Measurements from ENCODE around the gene JUN.

Gene JUN

DNA sequence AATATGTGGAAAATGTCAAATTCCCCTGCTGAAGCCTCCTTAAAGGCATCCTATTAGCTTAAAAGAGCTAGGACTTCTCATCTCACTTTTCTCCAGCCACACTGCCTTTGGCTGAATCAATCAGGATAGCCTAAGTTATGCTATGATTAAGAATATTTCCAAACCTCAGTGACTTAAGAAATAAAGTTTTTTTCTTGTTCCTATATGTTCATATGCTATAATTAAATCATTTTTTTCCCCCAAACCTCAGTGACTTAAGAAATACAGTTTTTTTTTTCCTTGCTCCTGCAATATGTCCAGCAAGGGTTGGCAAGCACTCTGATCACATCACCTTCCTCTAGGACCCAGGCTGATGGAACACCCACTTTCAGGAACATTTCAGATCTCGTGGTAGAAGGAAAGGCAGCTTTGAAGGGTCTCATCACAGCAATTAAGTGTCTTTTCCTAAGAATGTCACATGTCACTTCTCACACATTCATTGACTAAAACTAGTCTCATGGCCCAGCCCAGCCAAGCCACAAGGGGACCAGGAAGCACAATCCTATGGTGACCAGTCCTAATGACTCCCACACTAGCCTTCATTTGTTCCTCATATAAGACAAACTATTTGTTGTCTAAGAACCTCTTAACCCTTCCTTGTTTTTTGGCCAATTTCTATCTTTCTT lies 6.3 kb upstream of the JUN start:
- Histone ChIP-seq H3K9me3 (ENCODE audit: control insufficient read depth, low read depth, low read length) (no peaks in the 10 kb centered on the region), H3K27ac (ENCODE audit: low read length) (no peak overlapping the region), H3K4me3 (ENCODE audit: low read length) (no peak overlapping the region), H3K9ac (ENCODE audit: low read length) (no peak overlapping the region), H3K27me3 (ENCODE audit: control insufficient read depth, insufficient read depth, low read length) (peaks cover 18% of the 10 kb centered on the region), H3K4me1 (ENCODE audit: control insufficient read depth, low read depth, low read length) (peaks cover 5% of the 10 kb centered on the region), H3K36me3 (ENCODE audit: control insufficient read depth, low read depth, low read length) (no peaks in the 10 kb centered on the region)

DNA sequence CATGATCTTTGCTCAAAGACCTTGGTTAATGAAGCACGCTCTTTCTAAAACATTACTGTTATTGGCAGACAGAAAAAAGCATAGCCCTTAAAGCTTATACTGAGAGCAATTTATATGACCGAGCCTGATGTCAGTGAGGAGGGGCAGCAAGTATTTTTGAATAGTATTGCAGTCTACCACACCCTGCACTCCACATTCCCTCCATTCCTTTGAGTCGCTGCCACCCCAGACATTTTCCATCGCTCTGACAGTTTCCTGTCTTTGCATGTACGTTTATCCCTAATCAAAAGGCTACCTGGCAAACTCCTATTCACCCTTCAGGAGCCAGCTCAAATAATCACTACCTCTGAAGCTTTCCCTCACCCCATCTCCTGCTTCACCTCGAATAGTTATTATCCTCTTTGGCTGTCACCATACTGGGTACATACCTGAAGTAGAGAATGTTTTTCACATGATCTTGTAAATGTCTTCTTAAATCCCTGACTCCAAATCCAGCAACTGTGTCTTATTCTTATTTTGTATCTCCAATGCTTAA lies 5.5 kb upstream of the JUN start:
- Histone ChIP-seq H3K27ac (ENCODE audit: low read length) (no peak overlapping the region), H3K4me1 (ENCODE audit: control insufficient read depth, low read depth, low read length) (peaks cover 5% of the 10 kb centered on the region), H3K27me3 (ENCODE audit: control insufficient read depth, insufficient read depth, low read length) (peaks cover 26% of the 10 kb centered on the region), H3K4me3 (ENCODE audit: low read length) (no peak overlapping the region), H3K9ac (ENCODE audit: low read length) (no peak overlapping the region), H3K36me3 (ENCODE audit: control insufficient read depth, low read depth, low read length) (no peaks in the 10 kb centered on the region), H3K9me3 (ENCODE audit: control insufficient read depth, low read depth, low read length) (no peaks in the 10 kb centered on the region)

DNA sequence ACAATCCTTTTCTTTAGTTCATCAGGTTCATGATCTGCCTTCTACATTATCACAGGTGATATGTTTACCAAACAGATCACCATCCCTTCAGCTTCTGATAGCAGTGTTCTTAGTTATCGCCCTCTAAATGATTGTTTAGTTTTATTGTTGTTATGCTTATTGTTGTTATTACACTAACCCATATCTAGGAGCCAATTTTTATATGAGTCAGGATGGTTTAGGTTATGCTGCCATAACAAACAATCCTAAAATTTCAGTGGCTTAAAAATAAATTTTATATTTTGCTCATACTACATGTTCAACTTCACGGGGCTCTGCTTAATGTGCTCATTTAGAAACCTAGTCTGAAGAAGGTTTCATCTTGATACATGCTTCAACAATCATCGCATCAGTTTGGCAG lies 4.4 kb upstream of the JUN start:
- H3K4me3 ChIP-seq (ENCODE audit: low read length), result no peak overlapping the region
- no peak overlapping the region for H3K27ac ChIP-seq (ENCODE audit: low read length)
- H3K27me3 ChIP-seq (ENCODE audit: control insufficient read depth, insufficient read depth, low read length), result peaks cover 27% of the 10 kb centered on the region
- H3K4me1 ChIP-seq (ENCODE audit: control insufficient read depth, low read depth, low read length), result peaks cover 5% of the 10 kb centered on the region
- H3K9me3 ChIP-seq (ENCODE audit: control insufficient read depth, low read depth, low read length), result no peaks in the 10 kb centered on the region
- no peak overlapping the region for H3K9ac ChIP-seq (ENCODE audit: low read length)
- no peaks in the 10 kb centered on the region for H3K36me3 ChIP-seq (ENCODE audit: control insufficient read depth, low read depth, low read length)

DNA sequence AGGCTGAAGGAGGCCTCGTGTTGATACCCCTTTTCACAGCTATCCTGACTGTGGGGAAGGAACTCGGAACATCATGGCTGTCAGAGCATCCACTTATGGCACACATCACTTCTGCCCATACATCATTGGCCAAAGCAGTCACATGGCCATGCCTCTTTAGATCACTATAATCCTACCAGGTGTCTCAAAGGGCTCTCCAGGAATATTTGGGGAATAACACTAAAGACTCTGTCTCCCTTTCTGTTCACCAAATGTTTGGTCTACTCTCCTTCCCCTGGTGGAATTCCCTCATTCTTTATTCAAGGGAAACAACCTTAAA lies 3.0 kb upstream of the JUN start:
- Histone ChIP-seq H3K27ac (ENCODE audit: low read length) (no peak overlapping the region), H3K9ac (ENCODE audit: low read length) (no peak overlapping the region), H3K4me3 (ENCODE audit: low read length) (no peak overlapping the region), H3K4me1 (ENCODE audit: control insufficient read depth, low read depth, low read length) (peaks cover 9% of the 10 kb centered on the region), H3K36me3 (ENCODE audit: control insufficient read depth, low read depth, low read length) (no peaks in the 10 kb centered on the region), H3K9me3 (ENCODE audit: control insufficient read depth, low read depth, low read length) (no peaks in the 10 kb centered on the region), H3K27me3 (ENCODE audit: control insufficient read depth, insufficient read depth, low read length) (peaks cover 40% of the 10 kb centered on the region)

DNA sequence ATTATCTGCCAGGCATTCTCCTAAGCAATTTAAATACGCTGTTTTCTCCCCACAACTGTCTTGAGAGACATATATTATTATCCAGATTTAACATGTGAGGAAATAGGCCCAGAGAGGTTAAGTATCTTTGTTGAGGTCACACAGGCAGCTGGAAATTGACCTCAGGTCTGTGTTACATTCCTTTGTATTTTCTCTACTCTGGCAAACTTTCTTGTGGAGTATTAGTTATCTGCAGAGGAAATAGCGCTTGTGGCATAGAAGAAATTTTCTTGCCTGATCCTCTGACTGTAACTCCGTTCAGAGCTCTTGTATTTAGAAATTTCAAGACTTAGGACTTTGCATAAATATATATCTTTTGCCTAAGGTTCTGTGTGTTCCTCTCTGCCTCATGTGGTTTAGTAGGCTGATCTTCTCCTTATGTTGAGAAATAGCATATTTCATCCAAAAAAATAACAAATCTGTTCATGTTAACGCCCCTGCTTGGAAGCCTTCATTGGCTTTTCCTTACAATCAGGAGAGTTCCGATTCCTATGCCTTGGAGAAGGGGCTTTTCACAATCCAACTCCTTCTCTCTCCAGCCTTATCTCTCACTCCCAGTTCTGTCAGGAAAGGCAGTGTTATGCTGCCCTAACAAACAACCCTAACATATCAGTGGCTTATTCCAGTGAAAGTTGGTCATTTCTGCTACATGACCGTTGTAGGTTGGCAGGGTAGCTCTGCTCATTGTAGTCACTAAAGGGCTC lies 2.5 kb upstream of the JUN start:
- no peaks in the 10 kb centered on the region for H3K36me3 ChIP-seq (ENCODE audit: control insufficient read depth, low read depth, low read length)
- no peaks in the 10 kb centered on the region for H3K9me3 ChIP-seq (ENCODE audit: control insufficient read depth, low read depth, low read length)
- peaks cover 45% of the 10 kb centered on the region for H3K27me3 ChIP-seq (ENCODE audit: control insufficient read depth, insufficient read depth, low read length)
- H3K9ac ChIP-seq (ENCODE audit: low read length), result no peak overlapping the region
- peaks cover 9% of the 10 kb centered on the region for H3K4me1 ChIP-seq (ENCODE audit: control insufficient read depth, low read depth, low read length)
- H3K4me3 ChIP-seq (ENCODE audit: low read length), result no peak overlapping the region
- H3K27ac ChIP-seq (ENCODE audit: low read length), result no peak overlapping the region

DNA sequence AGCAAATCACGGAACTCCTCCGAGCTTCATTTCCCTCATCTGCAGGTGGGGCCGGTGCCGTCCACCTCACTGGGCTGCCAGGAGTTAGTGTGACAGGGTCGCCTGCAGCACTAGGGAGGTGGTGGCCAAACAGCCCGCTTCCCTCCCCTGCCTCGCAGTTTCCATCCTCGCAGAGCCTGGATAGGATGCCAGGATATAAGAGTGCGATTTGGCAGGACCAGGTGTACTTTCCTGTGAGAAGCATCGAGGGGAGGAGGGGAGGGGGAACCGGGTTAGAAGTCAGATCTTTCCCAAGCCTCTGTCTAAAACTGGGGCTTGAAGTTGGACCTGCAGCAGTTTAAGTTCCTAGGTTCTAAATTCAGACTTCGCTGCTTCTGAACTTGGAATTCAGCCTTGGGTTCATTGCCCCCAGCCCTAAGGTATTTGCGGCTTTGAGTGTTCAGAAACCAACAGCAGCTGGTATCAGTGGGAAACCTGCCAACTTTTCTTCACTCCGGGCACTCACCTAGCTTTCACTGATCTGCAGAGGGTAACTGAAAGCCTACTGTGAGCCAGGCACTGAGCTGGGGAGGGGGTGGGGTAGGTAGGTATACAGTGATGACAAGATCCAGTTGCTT lies 1.7 kb upstream of the JUN start:
- Histone ChIP-seq H3K36me3 (ENCODE audit: control insufficient read depth, low read depth, low read length) (no peaks in the 10 kb centered on the region), H3K27me3 (ENCODE audit: control insufficient read depth, insufficient read depth, low read length) (peaks cover 53% of the 10 kb centered on the region), H3K27ac (ENCODE audit: low read length) (no peak overlapping the region), H3K9ac (ENCODE audit: low read length) (peak overlapping the region; percentile 77), H3K4me3 (ENCODE audit: low read length) (peak overlapping the region; percentile 80), H3K9me3 (ENCODE audit: control insufficient read depth, low read depth, low read length) (no peaks in the 10 kb centered on the region), H3K4me1 (ENCODE audit: control insufficient read depth, low read depth, low read length) (peaks cover 9% of the 10 kb centered on the region)

DNA sequence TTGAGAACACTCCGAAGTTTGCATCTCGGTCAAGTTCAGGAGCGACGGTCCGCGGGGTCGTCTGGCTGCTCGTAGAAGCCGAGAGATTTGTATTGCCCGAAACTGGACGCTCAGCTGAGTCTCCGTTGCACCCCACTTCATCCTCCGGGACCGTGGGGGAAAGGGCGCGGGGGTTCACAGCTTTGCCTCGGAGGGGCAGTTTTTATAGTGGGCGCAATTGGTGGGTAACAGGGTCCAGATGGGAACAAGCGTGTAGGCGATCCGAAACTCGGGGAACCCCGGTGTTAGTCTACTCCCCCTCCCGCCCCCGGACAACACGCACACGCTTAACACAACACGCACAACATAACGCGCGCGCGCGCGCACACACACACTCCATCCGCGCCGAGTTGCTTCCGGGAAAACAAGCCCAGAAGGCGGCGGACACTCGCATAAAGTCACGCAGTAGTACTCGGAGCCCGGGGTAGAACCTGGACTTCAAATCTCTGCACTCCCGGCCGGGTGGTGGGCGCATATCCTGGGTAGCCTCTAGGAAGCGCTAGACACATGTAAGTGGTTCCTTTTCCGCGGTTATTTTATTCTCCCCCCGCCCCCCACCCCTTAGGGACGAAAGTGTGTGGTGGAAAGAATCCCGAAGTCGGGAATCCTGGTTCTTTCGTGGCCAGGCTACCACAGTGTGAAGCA lies 1.1 kb upstream of the JUN start:
- Histone ChIP-seq H3K9me3 (ENCODE audit: control insufficient read depth, low read depth, low read length) (no peaks in the 10 kb centered on the region), H3K27ac (ENCODE audit: low read length) (no peak overlapping the region), H3K27me3 (ENCODE audit: control insufficient read depth, insufficient read depth, low read length) (peaks cover 59% of the 10 kb centered on the region)

DNA sequence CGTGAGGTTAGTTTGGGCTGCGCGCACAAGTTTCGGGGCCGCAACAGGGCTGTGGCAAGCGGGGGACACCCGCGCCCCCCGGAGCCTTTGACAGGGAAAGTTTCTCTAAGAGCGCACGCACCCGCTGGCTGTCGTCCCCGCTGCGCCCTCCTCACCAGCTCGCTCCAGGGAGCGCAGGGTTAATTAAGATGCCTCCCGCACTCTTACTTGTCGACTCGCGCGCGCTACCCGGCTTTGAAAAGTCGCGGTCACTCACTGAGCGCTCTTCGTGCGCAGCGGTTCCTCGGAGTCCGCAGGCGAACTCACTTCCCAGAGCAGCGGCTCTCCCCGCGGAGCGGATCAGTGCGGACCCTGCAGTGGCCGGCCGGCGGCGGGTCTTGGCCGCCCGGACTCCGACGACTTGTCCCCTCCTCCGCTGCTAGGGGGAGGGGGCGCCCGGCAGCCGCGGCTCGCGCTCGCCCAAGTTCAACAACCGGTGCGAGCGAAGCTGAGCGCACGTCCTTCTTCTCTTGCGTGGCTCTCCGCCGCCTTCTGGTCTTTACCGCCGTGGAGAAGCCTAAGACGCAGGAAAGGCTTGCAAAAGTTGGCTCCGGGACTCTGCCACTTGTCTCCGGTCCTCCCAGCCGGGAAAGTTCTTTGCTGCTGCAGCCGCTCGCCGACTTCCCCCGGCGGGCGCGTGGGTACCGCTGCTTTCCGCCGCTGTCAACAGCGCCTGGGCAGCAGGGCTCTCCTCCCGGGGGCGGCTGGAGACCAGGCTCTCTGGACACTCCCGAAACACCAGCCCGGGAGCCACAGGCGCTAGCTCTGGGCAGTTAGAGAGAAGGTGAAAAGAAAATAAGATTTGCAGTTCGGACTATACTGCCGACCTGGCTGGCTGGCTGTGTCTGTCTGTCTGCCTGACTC lies 506 bp downstream of the JUN start:
- H3K27ac ChIP-seq (ENCODE audit: low read length), result no peak overlapping the region

More for the DNA sequence above, 1.1 kb upstream of the JUN start:
- Histone ChIP-seq H3K4me3 (ENCODE audit: low read length) (peak overlapping the region; percentile 80), H3K9ac (ENCODE audit: low read length) (peak overlapping the region; percentile 77), H3K4me1 (ENCODE audit: control insufficient read depth, low read depth, low read length) (peaks cover 9% of the 10 kb centered on the region), H3K36me3 (ENCODE audit: control insufficient read depth, low read depth, low read length) (no peaks in the 10 kb centered on the region)

DNA sequence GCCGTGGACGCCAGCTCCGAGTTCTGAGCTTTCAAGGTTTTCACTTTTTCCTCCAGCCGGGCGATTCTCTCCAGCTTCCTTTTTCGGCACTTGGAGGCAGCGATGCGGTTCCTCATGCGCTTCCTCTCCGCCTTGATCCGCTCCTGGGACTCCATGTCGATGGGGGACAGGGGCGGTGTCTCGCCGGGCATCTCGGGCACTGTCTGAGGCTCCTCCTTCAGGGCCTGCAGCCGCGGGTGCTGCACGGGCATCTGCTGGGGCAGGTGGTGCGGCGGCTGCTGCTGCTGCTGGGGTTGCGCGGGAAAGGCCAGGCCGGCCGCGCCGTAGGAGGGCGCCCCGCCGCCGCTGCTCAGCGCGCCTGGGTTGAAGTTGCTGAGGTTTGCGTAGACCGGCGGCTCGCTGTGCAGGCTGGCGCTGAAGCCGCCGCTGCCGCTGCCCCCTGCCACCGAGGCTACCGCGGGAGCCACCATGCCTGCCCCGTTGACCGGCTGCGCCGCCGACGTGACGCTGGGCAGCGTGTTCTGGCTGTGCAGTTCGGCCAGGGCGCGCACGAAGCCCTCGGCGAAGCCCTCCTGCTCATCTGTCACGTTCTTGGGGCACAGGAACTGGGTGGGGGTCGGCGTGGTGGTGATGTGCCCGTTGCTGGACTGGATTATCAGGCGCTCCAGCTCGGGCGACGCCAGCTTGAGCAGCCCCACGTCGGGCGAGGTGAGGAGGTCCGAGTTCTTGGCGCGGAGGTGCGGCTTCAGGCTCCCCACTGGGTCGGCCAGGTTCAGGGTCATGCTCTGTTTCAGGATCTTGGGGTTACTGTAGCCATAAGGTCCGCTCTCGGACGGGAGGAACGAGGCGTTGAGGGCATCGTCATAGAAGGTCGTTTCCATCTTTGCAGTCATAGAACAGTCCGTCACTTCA lies 1.4 kb downstream of the JUN start:
- peak overlapping the region; percentile 80 for H3K4me3 ChIP-seq (ENCODE audit: low read length)
- H3K27ac ChIP-seq (ENCODE audit: low read length), result no peak overlapping the region
- H3K9ac ChIP-seq (ENCODE audit: low read length), result peak overlapping the region; percentile 85
- peaks cover 9% of the 10 kb centered on the region for H3K4me1 ChIP-seq (ENCODE audit: control insufficient read depth, low read depth, low read length)
- H3K9me3 ChIP-seq (ENCODE audit: control insufficient read depth, low read depth, low read length), result no peaks in the 10 kb centered on the region
- no peaks in the 10 kb centered on the region for H3K36me3 ChIP-seq (ENCODE audit: control insufficient read depth, low read depth, low read length)
- H3K27me3 ChIP-seq (ENCODE audit: control insufficient read depth, insufficient read depth, low read length), result peaks cover 59% of the 10 kb centered on the region

More for the DNA sequence above, 506 bp downstream of the JUN start:
- peaks cover 9% of the 10 kb centered on the region for H3K4me1 ChIP-seq (ENCODE audit: control insufficient read depth, low read depth, low read length)
- no peaks in the 10 kb centered on the region for H3K36me3 ChIP-seq (ENCODE audit: control insufficient read depth, low read depth, low read length)
- H3K9ac ChIP-seq (ENCODE audit: low read length), result peak overlapping the region; percentile 85
- no peaks in the 10 kb centered on the region for H3K9me3 ChIP-seq (ENCODE audit: control insufficient read depth, low read depth, low read length)
- peaks cover 59% of the 10 kb centered on the region for H3K27me3 ChIP-seq (ENCODE audit: control insufficient read depth, insufficient read depth, low read length)
- H3K4me3 ChIP-seq (ENCODE audit: low read length), result peak overlapping the region; percentile 80

DNA sequence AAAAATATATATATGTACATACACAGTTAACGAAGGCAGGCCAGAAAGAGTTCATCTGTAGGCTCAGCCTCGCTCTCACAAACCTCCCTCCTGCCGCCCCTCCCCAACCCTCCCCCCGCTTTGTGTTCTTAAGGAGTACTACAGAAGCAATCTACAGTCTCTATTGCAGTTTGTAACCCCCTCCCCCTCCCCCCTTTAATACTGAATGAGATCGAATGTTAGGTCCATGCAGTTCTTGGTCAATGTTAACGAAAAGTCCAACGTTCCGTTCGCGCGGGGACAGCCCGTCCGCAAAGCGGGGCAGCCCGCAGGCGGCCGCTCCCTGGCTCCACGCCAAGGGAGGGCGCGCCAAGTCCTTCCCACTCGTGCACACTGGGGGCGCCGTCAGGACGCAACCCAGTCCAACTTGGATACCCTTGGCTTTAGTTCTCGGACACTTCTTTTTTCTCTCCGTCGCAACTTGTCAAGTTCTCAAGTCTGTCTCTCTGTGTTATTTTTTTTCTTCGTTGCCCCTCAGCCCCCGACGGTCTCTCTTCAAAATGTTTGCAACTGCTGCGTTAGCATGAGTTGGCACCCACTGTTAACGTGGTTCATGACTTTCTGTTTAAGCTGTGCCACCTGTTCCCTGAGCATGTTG lies 2.2 kb downstream of the JUN start:
- Histone ChIP-seq H3K36me3 (ENCODE audit: control insufficient read depth, low read depth, low read length) (no peaks in the 10 kb centered on the region), H3K4me3 (ENCODE audit: low read length) (peak overlapping the region; percentile 80), H3K27ac (ENCODE audit: low read length) (no peak overlapping the region), H3K4me1 (ENCODE audit: control insufficient read depth, low read depth, low read length) (peaks cover 9% of the 10 kb centered on the region), H3K9me3 (ENCODE audit: control insufficient read depth, low read depth, low read length) (no peaks in the 10 kb centered on the region), H3K27me3 (ENCODE audit: control insufficient read depth, insufficient read depth, low read length) (peaks cover 56% of the 10 kb centered on the region), H3K9ac (ENCODE audit: low read length) (peak overlapping the region; percentile 85)
